NB4 (cell line): ENCODE data around the gene CPNE5.

ENCODE experiments used
- CTCF ChIP-seq: IDR thresholded peaks from one replicate; pipeline ENCODE4 v1.5.1; 2012; ENCODE audit warnings: low read depth, low read length
- MAX ChIP-seq: IDR thresholded peaks from 2 replicates; pipeline ENCODE4 v1.6.1; 2011; ENCODE audit warnings: low read depth, low read length
- MYC ChIP-seq: IDR thresholded peaks from 2 replicates; pipeline ENCODE4 v1.6.1; 2011; ENCODE audit warnings: low read depth, low read length
- POLR2A ChIP-seq: IDR thresholded peaks from 2 replicates; pipeline ENCODE4 v1.6.1; 2011; ENCODE audit warnings: mild to moderate bottlenecking; ENCODE audit not compliant: insufficient read length; ENCODE audit errors: extremely low read depth

- TF ChIP-seq POLR2A (no peak), MYC (no peak), CTCF (no peak), MAX (no peak)
Observed at GRCh38 chr6:36825452-36825851, 13.8 kb downstream of the CPNE5 start.
